ENCODE data around the gene PBX2. TPM values are rescaled to one million over a fixed set of nuclear protein-coding genes. Genes with fewer than 3 reads are reported as not detected.

Gene PBX2
- total and polyA plus RNA-seq, 10 of the 15 experiments (the other 5 are each of a cell fraction or from before 2014, with no cell fraction given), result 0.84 to 66.5 (median 20.6) TPM

- TF ChIP-seq PRDM15 (CRISPR knock-in tag; IDR thresholded peaks at IDR 0.05), result no peak
- TF ChIP-seq CHD1 (IDR thresholded peaks at IDR 0.05; ENCODE audit: low read depth, low read length), result peak; percentile 96
- TF ChIP-seq PAX8 (IDR thresholded peaks at IDR 0.05), result no peak
- TF ChIP-seq CBX3 (IDR thresholded peaks at IDR 0.05; ENCODE audit: borderline replicate concordance, low read depth), result no peak
- TF ChIP-seq, protein P1, sequence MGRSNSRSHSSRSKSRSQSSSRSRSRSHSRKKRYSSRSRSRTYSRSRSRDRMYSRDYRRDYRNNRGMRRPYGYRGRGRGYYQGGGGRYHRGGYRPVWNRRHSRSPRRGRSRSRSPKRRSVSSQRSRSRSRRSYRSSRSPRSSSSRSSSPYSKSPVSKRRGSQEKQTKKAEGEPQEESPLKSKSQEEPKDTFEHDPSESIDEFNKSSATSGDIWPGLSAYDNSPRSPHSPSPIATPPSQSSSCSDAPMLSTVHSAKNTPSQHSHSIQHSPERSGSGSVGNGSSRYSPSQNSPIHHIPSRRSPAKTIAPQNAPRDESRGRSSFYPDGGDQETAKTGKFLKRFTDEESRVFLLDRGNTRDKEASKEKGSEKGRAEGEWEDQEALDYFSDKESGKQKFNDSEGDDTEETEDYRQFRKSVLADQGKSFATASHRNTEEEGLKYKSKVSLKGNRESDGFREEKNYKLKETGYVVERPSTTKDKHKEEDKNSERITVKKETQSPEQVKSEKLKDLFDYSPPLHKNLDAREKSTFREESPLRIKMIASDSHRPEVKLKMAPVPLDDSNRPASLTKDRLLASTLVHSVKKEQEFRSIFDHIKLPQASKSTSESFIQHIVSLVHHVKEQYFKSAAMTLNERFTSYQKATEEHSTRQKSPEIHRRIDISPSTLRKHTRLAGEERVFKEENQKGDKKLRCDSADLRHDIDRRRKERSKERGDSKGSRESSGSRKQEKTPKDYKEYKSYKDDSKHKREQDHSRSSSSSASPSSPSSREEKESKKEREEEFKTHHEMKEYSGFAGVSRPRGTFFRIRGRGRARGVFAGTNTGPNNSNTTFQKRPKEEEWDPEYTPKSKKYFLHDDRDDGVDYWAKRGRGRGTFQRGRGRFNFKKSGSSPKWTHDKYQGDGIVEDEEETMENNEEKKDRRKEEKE (IDR thresholded peaks at IDR 0.05), result peak; percentile 80
- no peak for TF ChIP-seq USF1 (IDR thresholded peaks at IDR 0.05; ENCODE audit: borderline replicate concordance, extremely low read length, insufficient read depth, low read depth, low read length)
- TF ChIP-seq CHD2 (IDR thresholded peaks at IDR 0.05; ENCODE audit: borderline replicate concordance, low read depth, low read length), result peak; percentile 95
- TF ChIP-seq, protein P2, sequence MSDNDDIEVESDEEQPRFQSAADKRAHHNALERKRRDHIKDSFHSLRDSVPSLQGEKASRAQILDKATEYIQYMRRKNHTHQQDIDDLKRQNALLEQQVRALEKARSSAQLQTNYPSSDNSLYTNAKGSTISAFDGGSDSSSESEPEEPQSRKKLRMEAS (IDR thresholded peaks at IDR 0.05; ENCODE audit: low read depth, low read length), result 0 out of 2 replicates have a peak, but pooled peaks have one; percentile 22
- no peak for TF ChIP-seq RCOR1 (conservative IDR thresholded peaks at IDR 0.05; ENCODE audit: low read depth, low read length)
- no peak for TF ChIP-seq RFX5 (IDR thresholded peaks at IDR 0.05; ENCODE audit: low read depth, low read length)
- no peak for TF ChIP-seq TARDBP (IDR thresholded peaks at IDR 0.05; ENCODE audit: borderline replicate concordance)
- TF ChIP-seq BHLHE40 (IDR thresholded peaks at IDR 0.05; ENCODE audit: borderline replicate concordance in 1 of 2, low read depth in 2 of 2, low read length in 1 of 2), result peak; percentile 82
- TF ChIP-seq ZNF622 (IDR thresholded peaks at IDR 0.05), result no peak
- TF ChIP-seq BRCA1 (IDR thresholded peaks at IDR 0.05; ENCODE audit: low read depth, low read length), result no peak; the same call in 1 of the 2 replicates
- peak; percentile 35; the same call in 1 of the 2 replicates for TF ChIP-seq MTA2 (IDR thresholded peaks at IDR 0.05; ENCODE audit: low read depth)
- TF ChIP-seq EP300 (IDR thresholded peaks at IDR 0.05; ENCODE audit: borderline replicate concordance in 1 of 2, control insufficient read depth in 1 of 2, low read depth in 2 of 2, low read length in 2 of 2), result no peak
- TF ChIP-seq IRF4 (IDR thresholded peaks at IDR 0.05; ENCODE audit: low read depth, low read length), result no peak; the same call in 1 of the 2 replicates
Observed at GRCh38 chr6:32153564-32154513, 36.2 kb downstream of the PBX2 start, which contains the start of gene PPT2 (continued).
